ENCODE results near the gene MMP1. TPM values are rescaled to one million over a fixed set of nuclear protein-coding genes. Genes with fewer than 3 reads are reported as not detected.

Gene MMP1
- total RNA-seq, 1 experiment from 2014 or later, result 0.15 TPM

DNA sequence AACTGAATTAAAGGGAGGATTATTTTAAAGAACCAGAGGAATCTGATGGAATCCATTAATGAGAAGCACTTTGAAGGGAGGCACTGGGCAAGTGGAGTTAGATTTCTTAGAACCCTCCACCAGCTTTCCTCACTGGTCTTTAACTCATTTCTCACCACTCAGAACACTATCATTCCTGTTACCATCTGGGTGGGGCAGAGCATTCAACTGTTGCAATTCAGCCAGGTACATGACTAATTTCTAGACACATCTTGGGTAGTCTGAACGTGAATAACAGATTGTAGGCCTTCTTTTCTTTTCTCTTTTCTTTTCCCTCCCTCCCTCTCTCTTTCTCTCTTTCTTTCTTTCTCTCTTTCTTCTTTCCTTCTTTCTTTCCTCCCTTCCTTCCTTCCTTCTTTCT, 15.5 kb upstream of the MMP1 start:
- H3K4me1 ChIP-seq (ENCODE audit: control insufficient read depth, insufficient read depth, low read length), result no peaks in the 10 kb centered on the region
- intact Hi-C loops (cut with micrococcal nuclease; ENCODE audit: unreplicated experiment), result loop anchor here (5.0 kb wide), 1 partner anchor 244 kb away; no protein-coding TSS in a partner anchor
- ATAC-seq (no peak), DNase-seq (ENCODE audit: low read depth, low spot score) (no peak)
- CTCF ChIA-PET, result no interaction called here
- H3K27me3 ChIP-seq (ENCODE audit: control insufficient read depth, insufficient read depth, low read length), result peaks cover 10% of the 10 kb centered on the region
- POLR2A ChIA-PET, result no interaction called here
- H3K27ac ChIP-seq (ENCODE audit: low read length), result no peak overlapping the region
- H3K4me3 ChIP-seq (ENCODE audit: low read depth in 2 of 2, low read length in 2 of 2), result no peak overlapping the region
- no TSS peak for BruUV-seq (replicated peaks)
- no peaks in the 10 kb centered on the region for H3K9me3 ChIP-seq (ENCODE audit: control insufficient read depth, insufficient read depth, low read depth, low read length)
- no peak for TF ChIP-seq TCF7L2 (IDR thresholded peaks at IDR 0.05; ENCODE audit: low read depth, low read length)
- TF ChIP-seq, protein P1, sequence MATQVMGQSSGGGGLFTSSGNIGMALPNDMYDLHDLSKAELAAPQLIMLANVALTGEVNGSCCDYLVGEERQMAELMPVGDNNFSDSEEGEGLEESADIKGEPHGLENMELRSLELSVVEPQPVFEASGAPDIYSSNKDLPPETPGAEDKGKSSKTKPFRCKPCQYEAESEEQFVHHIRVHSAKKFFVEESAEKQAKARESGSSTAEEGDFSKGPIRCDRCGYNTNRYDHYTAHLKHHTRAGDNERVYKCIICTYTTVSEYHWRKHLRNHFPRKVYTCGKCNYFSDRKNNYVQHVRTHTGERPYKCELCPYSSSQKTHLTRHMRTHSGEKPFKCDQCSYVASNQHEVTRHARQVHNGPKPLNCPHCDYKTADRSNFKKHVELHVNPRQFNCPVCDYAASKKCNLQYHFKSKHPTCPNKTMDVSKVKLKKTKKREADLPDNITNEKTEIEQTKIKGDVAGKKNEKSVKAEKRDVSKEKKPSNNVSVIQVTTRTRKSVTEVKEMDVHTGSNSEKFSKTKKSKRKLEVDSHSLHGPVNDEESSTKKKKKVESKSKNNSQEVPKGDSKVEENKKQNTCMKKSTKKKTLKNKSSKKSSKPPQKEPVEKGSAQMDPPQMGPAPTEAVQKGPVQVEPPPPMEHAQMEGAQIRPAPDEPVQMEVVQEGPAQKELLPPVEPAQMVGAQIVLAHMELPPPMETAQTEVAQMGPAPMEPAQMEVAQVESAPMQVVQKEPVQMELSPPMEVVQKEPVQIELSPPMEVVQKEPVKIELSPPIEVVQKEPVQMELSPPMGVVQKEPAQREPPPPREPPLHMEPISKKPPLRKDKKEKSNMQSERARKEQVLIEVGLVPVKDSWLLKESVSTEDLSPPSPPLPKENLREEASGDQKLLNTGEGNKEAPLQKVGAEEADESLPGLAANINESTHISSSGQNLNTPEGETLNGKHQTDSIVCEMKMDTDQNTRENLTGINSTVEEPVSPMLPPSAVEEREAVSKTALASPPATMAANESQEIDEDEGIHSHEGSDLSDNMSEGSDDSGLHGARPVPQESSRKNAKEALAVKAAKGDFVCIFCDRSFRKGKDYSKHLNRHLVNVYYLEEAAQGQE (IDR thresholded peaks at IDR 0.05; ENCODE audit: insufficient read depth in 1 of 2, low read depth in 2 of 2, low read length in 1 of 2), result no peak
- TF ChIP-seq, protein P2, sequence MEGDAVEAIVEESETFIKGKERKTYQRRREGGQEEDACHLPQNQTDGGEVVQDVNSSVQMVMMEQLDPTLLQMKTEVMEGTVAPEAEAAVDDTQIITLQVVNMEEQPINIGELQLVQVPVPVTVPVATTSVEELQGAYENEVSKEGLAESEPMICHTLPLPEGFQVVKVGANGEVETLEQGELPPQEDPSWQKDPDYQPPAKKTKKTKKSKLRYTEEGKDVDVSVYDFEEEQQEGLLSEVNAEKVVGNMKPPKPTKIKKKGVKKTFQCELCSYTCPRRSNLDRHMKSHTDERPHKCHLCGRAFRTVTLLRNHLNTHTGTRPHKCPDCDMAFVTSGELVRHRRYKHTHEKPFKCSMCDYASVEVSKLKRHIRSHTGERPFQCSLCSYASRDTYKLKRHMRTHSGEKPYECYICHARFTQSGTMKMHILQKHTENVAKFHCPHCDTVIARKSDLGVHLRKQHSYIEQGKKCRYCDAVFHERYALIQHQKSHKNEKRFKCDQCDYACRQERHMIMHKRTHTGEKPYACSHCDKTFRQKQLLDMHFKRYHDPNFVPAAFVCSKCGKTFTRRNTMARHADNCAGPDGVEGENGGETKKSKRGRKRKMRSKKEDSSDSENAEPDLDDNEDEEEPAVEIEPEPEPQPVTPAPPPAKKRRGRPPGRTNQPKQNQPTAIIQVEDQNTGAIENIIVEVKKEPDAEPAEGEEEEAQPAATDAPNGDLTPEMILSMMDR (IDR thresholded peaks at IDR 0.05), result no peak
- TF ChIP-seq POLR2AphosphoS5 (IDR thresholded peaks at IDR 0.05; ENCODE audit: low read depth, low read length), result no peak
- TF ChIP-seq SIN3A (IDR thresholded peaks at IDR 0.05; ENCODE audit: borderline replicate concordance, insufficient read depth, low read depth, low read length), result no peak
- no peaks in the 10 kb centered on the region for H3K36me3 ChIP-seq (ENCODE audit: control insufficient read depth, insufficient read depth, low read length)
- in situ Hi-C loops (cut with HindIII; ENCODE audit: low pct_unique_long_range_greater_than_20kb, low sequenced_read_pairs), result no loop called here

DNA sequence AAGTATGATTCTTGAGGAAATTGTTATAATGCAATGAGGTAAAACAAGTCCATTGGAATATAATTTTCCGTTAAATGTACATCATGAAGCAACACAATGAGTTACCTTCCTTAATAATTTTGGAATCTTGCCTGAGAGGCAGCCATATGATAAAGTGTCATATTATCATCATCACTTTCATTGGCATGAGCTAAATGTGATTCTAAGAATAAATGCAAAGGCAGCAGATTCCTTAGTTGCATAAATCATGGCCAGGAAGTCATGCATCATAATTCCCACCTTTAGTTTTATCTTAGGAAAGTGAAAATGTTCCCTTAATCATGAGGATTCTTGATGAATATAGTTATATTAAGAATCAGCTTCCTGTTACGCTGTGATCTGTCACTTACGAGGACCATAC, 14.2 kb upstream of the MMP1 start:
- ChIA-PET CTCF (no interaction called here), POLR2A (no interaction called here)
- Histone ChIP-seq H3K4me3 (ENCODE audit: low read depth in 2 of 2, low read length in 2 of 2) (no peak overlapping the region), H3K27me3 (ENCODE audit: control insufficient read depth, insufficient read depth, low read length) (peaks cover 10% of the 10 kb centered on the region), H3K4me1 (ENCODE audit: control insufficient read depth, insufficient read depth, low read length) (peaks cover 5% of the 10 kb centered on the region; the same call in 1 of the 2 replicates), H3K36me3 (ENCODE audit: control insufficient read depth, insufficient read depth, low read length) (no peaks in the 10 kb centered on the region), H3K27ac (ENCODE audit: low read length) (no peak overlapping the region), H3K9me3 (ENCODE audit: control insufficient read depth, insufficient read depth, low read depth, low read length) (no peaks in the 10 kb centered on the region)
- no TSS peak for BruUV-seq (replicated peaks)
- TF ChIP-seq, protein P2 (IDR thresholded peaks at IDR 0.05), result no peak
- no peak for TF ChIP-seq TCF7L2 (IDR thresholded peaks at IDR 0.05; ENCODE audit: low read depth, low read length)
- TF ChIP-seq, protein P1 (IDR thresholded peaks at IDR 0.05; ENCODE audit: insufficient read depth in 1 of 2, low read depth in 2 of 2, low read length in 1 of 2), result no peak
- no peak for TF ChIP-seq POLR2AphosphoS5 (IDR thresholded peaks at IDR 0.05; ENCODE audit: low read depth, low read length)
- no peak for TF ChIP-seq SIN3A (IDR thresholded peaks at IDR 0.05; ENCODE audit: borderline replicate concordance, insufficient read depth, low read depth, low read length)
- intact Hi-C loops (cut with micrococcal nuclease; ENCODE audit: unreplicated experiment) (loop anchor here (5.0 kb wide), 1 partner anchor 245 kb away; no protein-coding TSS in a partner anchor), in situ Hi-C loops (cut with HindIII; ENCODE audit: low pct_unique_long_range_greater_than_20kb, low sequenced_read_pairs) (no loop called here)
- no peak for DNase-seq (ENCODE audit: low read depth, low spot score)
- ATAC-seq, result no peak

All from Panc1 (cell line).